Upper lobe of left lung (tissue), 6 donors: Measurements from ENCODE around the gene ETFA. TPM values are rescaled to one million over a fixed set of nuclear protein-coding genes. Genes with fewer than 3 reads are reported as not detected.
"Not testable (repeated sequence)": the region's sequence is repeated elsewhere in the genome, so short reads cannot be mapped to it uniquely, and the experiment has no call there.

ENCODE experiments used
- ATAC-seq, 2 donors: fragments of 200-7000 bp; cut with Tn5 transposase; one replicate each; pipeline ENCODE4 v1.9.1; 2022; ENCODE audit warnings: mild to moderate bottlenecking in 2 of 2, moderate library complexity in 2 of 2; ENCODE audit not compliant: low FRiP score in 2 of 2
- DNase-seq, 2 donors: peaks; one replicate each; pipeline ENCODE4 v3.0.0-alpha.2; 2019 to 2020
- H3K27ac ChIP-seq, 4 donors: fragments of 200-600 bp; sonication (generic); one replicate each; pipeline ENCODE4 v1.5.1; 2016 to 2019
- H3K27me3 ChIP-seq, 4 donors: fragments of 200-600 bp; sonication (generic); one replicate each; pipeline ENCODE4 v1.5.1; 2017 to 2019
- H3K36me3 ChIP-seq, 4 donors: fragments of 200-600 bp; sonication (generic); one replicate each; pipeline ENCODE4 v1.5.1; 2016 to 2019
- H3K4me1 ChIP-seq, 4 donors: fragments of 200-600 bp; sonication (generic); one replicate each; pipeline ENCODE4 v1.5.1; 2018 to 2019
- H3K4me3 ChIP-seq, 4 donors: fragments of 200-600 bp; sonication (generic); one replicate each; pipeline ENCODE4 v1.5.1; 2017 to 2019; ENCODE audit warnings: mild to moderate bottlenecking in 2 of 4, moderate library complexity in 1 of 4
- H3K9me3 ChIP-seq, 4 donors: fragments of 200-600 bp; sonication (generic); one replicate each; pipeline ENCODE4 v1.5.1; 2018 to 2019
- CTCF ChIP-seq, 6 experiments: fragments of 450-650 bp in 4 of 6; fragments of 200-600 bp in 2 of 6; sonication (generic) in 2 of 6; IDR thresholded peaks; one replicate each; pipeline ENCODE4 v1.5.1; 2016 to 2019; ENCODE audit warnings: antibody characterized with exemption in 6 of 6
- EP300 ChIP-seq, 4 donors: sonication (generic); formaldehyde crosslinking; IDR thresholded peaks; one replicate each; pipeline ENCODE4 v1.5.1; 2017; ENCODE audit warnings: antibody characterized with exemption in 4 of 4, control low read depth in 2 of 4
- POLR2A ChIP-seq, 4 donors: fragments of 450-650 bp; IDR thresholded peaks; one replicate each; pipeline ENCODE4 v1.5.1; 2016 to 2017; ENCODE audit warnings: antibody characterized with exemption in 4 of 4, mild to moderate bottlenecking in 2 of 4
- POLR2AphosphoS5 ChIP-seq, 2 donors: sonication (generic); formaldehyde crosslinking; IDR thresholded peaks; one replicate each; pipeline ENCODE4 v1.5.1; 2017; ENCODE audit warnings: antibody characterized with exemption in 2 of 2
- WGBS, 2 donors: methylation state at CpG; one replicate each; pipeline ENCODE4 v1.1.5; 2017 to 2018; 5-methylcytosine and 5-hydroxymethylcytosine counted together
- total RNA-seq, 6 donors: library from RNA; depleted of rRNA in 4 of 6; stranded (reverse); fragments of >200 nt in 4 of 6; gene quantifications; one replicate each; pipeline versions ENCODE4 v1.1.0 to v1.2.1, GENCODE V29; 2016 to 2021
- donor health status: DM: no; HTN: no; CAD: no; lungs with moderate emphysema.
- donor health status: DM: no; HTN: yes; CAD: no; lungs with severe emphysema.

ETFA gene
- total RNA-seq, 6 donors from 2014 or later = 31.6 to 82.9 (median 68.7) TPM

DNA sequence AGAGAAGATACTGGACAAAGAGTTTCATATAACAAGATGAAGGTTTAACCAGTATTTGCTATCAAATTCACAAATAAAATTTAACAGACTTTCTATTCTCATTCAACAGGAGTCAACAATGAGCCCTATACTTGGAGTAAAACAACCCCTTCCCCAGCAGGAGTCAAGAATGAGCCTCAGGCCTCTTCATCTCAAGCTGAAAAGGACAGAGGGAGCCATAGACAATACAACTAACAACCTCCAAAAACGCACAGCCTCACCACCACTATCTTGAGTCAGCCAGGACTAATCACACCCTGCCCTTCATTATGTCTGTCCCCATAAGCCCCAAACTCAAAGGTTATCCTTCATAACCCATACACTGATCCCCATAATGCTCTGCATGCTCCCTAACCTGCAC, 36.4 kb downstream of the ETFA start:
- no peak overlapping the region for H3K27ac ChIP-seq
- no peaks in the 10 kb centered on the region for H3K27me3 ChIP-seq
- 91 to 100% methylated on average over 1 of the region's 1 CpG for WGBS, 2 donors
- H3K4me3 ChIP-seq = no peak overlapping the region
- H3K36me3 ChIP-seq = peaks cover 4 to 67% (median 28%) of the 10 kb centered on the region in 4 donors
- no peaks in the 10 kb centered on the region for H3K4me1 ChIP-seq
- ATAC-seq (no peak), DNase-seq (no peak)
- TF ChIP-seq EP300 (IDR thresholded peaks at IDR 0.05) (no peak), POLR2A (IDR thresholded peaks at IDR 0.05) (no peak), CTCF (IDR thresholded peaks at IDR 0.05) (no peak), POLR2AphosphoS5 (IDR thresholded peaks at IDR 0.05) (no peak)
- H3K9me3 ChIP-seq = no peaks in the 10 kb centered on the region

DNA sequence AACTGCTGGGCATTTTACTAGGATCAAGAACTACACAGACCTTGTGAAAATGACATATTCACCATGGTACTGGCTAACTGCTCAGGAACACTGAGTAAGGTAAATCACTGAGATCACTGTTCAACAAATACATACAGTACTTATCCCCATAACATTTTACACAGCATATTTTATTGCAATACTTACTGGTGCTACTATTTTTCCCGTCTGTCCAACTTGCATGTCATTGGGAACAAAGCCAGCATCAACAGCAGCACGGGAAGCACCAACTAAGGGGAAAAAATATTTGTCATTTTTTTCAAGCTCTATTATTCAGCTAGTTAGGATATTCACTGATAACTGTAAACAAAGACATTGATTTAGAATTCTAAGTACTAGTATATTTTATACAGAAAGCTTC, 37.0 kb downstream of the ETFA start:
- no peak for ATAC-seq
- Histone ChIP-seq H3K27ac (no peak overlapping the region), H3K4me1 (no peaks in the 10 kb centered on the region), H3K9me3 (no peaks in the 10 kb centered on the region), H3K4me3 (no peak overlapping the region), H3K36me3 (peaks cover 4 to 68% (median 28%) of the 10 kb centered on the region in 4 donors), H3K27me3 (no peaks in the 10 kb centered on the region)
- WGBS, 2 donors = 44 to 52% methylated on average over 2 of the region's 2 CpGs
- DNase-seq = no peak
- TF ChIP-seq POLR2AphosphoS5 (IDR thresholded peaks at IDR 0.05) = no peak
- TF ChIP-seq EP300 (IDR thresholded peaks at IDR 0.05) = no peak
- TF ChIP-seq CTCF (IDR thresholded peaks at IDR 0.05) = no peak
- TF ChIP-seq POLR2A (IDR thresholded peaks at IDR 0.05) = no peak

- 96 to 98% methylated on average over 6 of the region's 6 CpGs for WGBS, 2 donors
- H3K36me3 ChIP-seq = peaks cover 4 to 73% (median 46%) of the 10 kb centered on the region in 4 donors
- no peak for TF ChIP-seq POLR2A (IDR thresholded peaks at IDR 0.05)
- no peak for TF ChIP-seq POLR2AphosphoS5 (IDR thresholded peaks at IDR 0.05)
- TF ChIP-seq EP300 (IDR thresholded peaks at IDR 0.05) = no peak
- no peak for TF ChIP-seq CTCF (IDR thresholded peaks at IDR 0.05)
Measured at GRCh38 chr15:76270876-76271275, 40.4 kb downstream of the ETFA start.

DNA sequence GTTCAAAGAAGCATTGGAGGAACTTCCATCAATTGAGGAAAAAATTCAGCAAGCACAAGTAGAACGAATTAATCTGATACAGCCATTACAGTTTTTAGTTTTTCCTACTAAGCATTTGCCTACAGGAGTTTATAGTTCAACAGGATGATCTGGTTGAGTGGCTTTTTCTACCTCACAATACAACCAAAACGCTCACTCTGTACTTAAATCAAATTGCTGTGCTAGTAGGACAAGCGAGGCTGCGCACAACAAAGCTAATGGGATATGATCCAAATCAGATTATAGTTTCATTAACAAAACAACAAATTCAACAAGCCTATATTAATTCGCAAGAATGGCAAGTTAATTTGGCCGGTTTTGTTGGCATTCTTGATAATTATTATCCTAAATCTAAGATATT, 44.2 kb downstream of the ETFA start:
- H3K9me3 ChIP-seq = peaks cover 11 to 48% (median 31%) of the 10 kb centered on the region in 4 donors
- no peak overlapping the region for H3K27ac ChIP-seq
- H3K27me3 ChIP-seq = no peaks in the 10 kb centered on the region
- H3K4me1 ChIP-seq = no peaks in the 10 kb centered on the region
- ATAC-seq (no peak), DNase-seq (no peak)
- TF ChIP-seq CTCF (IDR thresholded peaks at IDR 0.05) (no peak), EP300 (IDR thresholded peaks at IDR 0.05) (no peak), POLR2A (IDR thresholded peaks at IDR 0.05) (no peak), POLR2AphosphoS5 (IDR thresholded peaks at IDR 0.05) (no peak)
- no peak overlapping the region for H3K4me3 ChIP-seq
- WGBS, 2 donors = 95 to 96% methylated on average over 6 of the region's 6 CpGs
- peaks cover 4 to 86% (median 49%) of the 10 kb centered on the region in 4 donors for H3K36me3 ChIP-seq

More at GRCh38 chr15:76270876-76271275, 40.4 kb downstream of the ETFA start:
- H3K27me3 ChIP-seq = no peaks in the 10 kb centered on the region
- H3K9me3 ChIP-seq = peaks cover 8 to 28% (median 13%) of the 10 kb centered on the region in 4 donors
- H3K27ac ChIP-seq = no peak overlapping the region
- H3K4me1 ChIP-seq = no peaks in the 10 kb centered on the region
- no peak for DNase-seq
- ATAC-seq = no peak
- H3K4me3 ChIP-seq = no peak overlapping the region

GRCh38 chr15:76265769-76266168, 45.5 kb downstream of the ETFA start:
- peaks cover 12 to 88% (median 56%) of the 10 kb centered on the region in 4 donors for H3K36me3 ChIP-seq
- not testable (repeated sequence) for ATAC-seq, DNase-seq, H3K27ac ChIP-seq, H3K27me3 ChIP-seq, H3K4me3 ChIP-seq, H3K4me1 ChIP-seq
- H3K9me3 ChIP-seq = peaks cover 11 to 48% (median 31%) of the 10 kb centered on the region in 4 donors
- WGBS, 2 donors = 68 to 82% methylated on average over 2 of the region's 2 CpGs
